BLaER1 (cell line): ENCODE data around the gene PTPRN2.

Source experiments
- H3K27ac ChIP-seq: shearing (Covaris generic); formaldehyde crosslinking; 2 replicates; pipeline ENCODE4 v1.8.1; 2022
- H3K27me3 ChIP-seq: shearing (Covaris generic); formaldehyde crosslinking; 2 replicates; pipeline ENCODE4 v1.8.1; 2022
- H3K36me3 ChIP-seq: shearing (Covaris generic); formaldehyde crosslinking; 2 replicates; pipeline ENCODE4 v1.8.1; 2022
- H3K4me1 ChIP-seq: shearing (Covaris generic); formaldehyde crosslinking; 2 replicates; pipeline ENCODE4 v1.8.1; 2022
- H3K4me2 ChIP-seq: shearing (Covaris generic); formaldehyde crosslinking; 2 replicates; pipeline ENCODE4 v1.8.1; 2022
- H3K4me3 ChIP-seq: shearing (Covaris generic); formaldehyde crosslinking; 2 replicates; pipeline ENCODE4 v1.8.1; 2022
- H3K9ac ChIP-seq: shearing (Covaris generic); formaldehyde crosslinking; 2 replicates; pipeline ENCODE4 v1.8.1; 2022
- H3K9me3 ChIP-seq: shearing (Covaris generic); formaldehyde crosslinking; 2 replicates; pipeline ENCODE4 v1.8.1; 2022
- H4K20me1 ChIP-seq: shearing (Covaris generic); formaldehyde crosslinking; 2 replicates; pipeline ENCODE4 v1.8.1; 2022
- Cebpa-rat ChIP-seq: shearing (Covaris generic); IDR thresholded peaks from 2 replicates; pipeline ENCODE4 v1.8.1; 2022

PTPRN2 gene

GRCh38 chr7:158130023-158130409 is 457.6 kb downstream of the PTPRN2 start:
- peaks cover 21% of the 10 kb centered on the region for H3K9me3 ChIP-seq
- no peak overlapping the region for H3K27ac ChIP-seq
- H3K4me2 ChIP-seq: no peak overlapping the region
- H3K36me3 ChIP-seq: peaks cover 10% of the 10 kb centered on the region; the same call in 1 of the 2 replicates
- no peak for TF ChIP-seq Cebpa-rat
- no peaks in the 10 kb centered on the region for H4K20me1 ChIP-seq
- no peak overlapping the region for H3K9ac ChIP-seq
- no peaks in the 10 kb centered on the region for H3K27me3 ChIP-seq
- no peak overlapping the region for H3K4me3 ChIP-seq
- H3K4me1 ChIP-seq: no peaks in the 10 kb centered on the region

GRCh38 chr7:158129037-158130022 is 458.3 kb downstream of the PTPRN2 start:
- no peaks in the 10 kb centered on the region for H3K4me1 ChIP-seq
- H3K36me3 ChIP-seq: peaks cover 10% of the 10 kb centered on the region; the same call in 1 of the 2 replicates
- peaks cover 28% of the 10 kb centered on the region for H3K9me3 ChIP-seq
- no peak overlapping the region for H3K4me3 ChIP-seq
- H3K27ac ChIP-seq: no peak overlapping the region
- H3K27me3 ChIP-seq: no peaks in the 10 kb centered on the region
- no peak overlapping the region for H3K4me2 ChIP-seq
- H3K9ac ChIP-seq: no peak overlapping the region
- no peaks in the 10 kb centered on the region for H4K20me1 ChIP-seq
- TF ChIP-seq Cebpa-rat: no peak

- Histone ChIP-seq H3K9me3 (peaks cover 36% of the 10 kb centered on the region), H3K4me3 (no peak overlapping the region), H3K27me3 (no peaks in the 10 kb centered on the region), H3K4me2 (no peak overlapping the region), H3K27ac (no peak overlapping the region), H4K20me1 (no peaks in the 10 kb centered on the region), H3K36me3 (peaks cover 8% of the 10 kb centered on the region; the same call in 1 of the 2 replicates), H3K9ac (no peak overlapping the region), H3K4me1 (no peaks in the 10 kb centered on the region)
- TF ChIP-seq Cebpa-rat: no peak
Measured at GRCh38 chr7:158128572-158128971, 459.1 kb downstream of the PTPRN2 start.

GRCh38 chr7:158127241-158127640 is 460.4 kb downstream of the PTPRN2 start:
- Histone ChIP-seq H4K20me1 (no peaks in the 10 kb centered on the region), H3K27me3 (no peaks in the 10 kb centered on the region), H3K9me3 (peaks cover 44% of the 10 kb centered on the region), H3K9ac (no peak overlapping the region), H3K27ac (no peak overlapping the region), H3K36me3 (no peaks in the 10 kb centered on the region), H3K4me3 (no peak overlapping the region), H3K4me1 (no peaks in the 10 kb centered on the region), H3K4me2 (no peak overlapping the region)
- TF ChIP-seq Cebpa-rat: no peak

GRCh38 chr7:158126661-158127060 is 461.0 kb downstream of the PTPRN2 start:
- no peak for TF ChIP-seq Cebpa-rat
- Histone ChIP-seq H3K4me2 (no peak overlapping the region), H3K9me3 (peaks cover 44% of the 10 kb centered on the region), H3K4me3 (no peak overlapping the region), H3K9ac (no peak overlapping the region), H3K4me1 (no peaks in the 10 kb centered on the region), H3K27ac (no peak overlapping the region), H4K20me1 (no peaks in the 10 kb centered on the region), H3K27me3 (no peaks in the 10 kb centered on the region), H3K36me3 (no peaks in the 10 kb centered on the region)

- Histone ChIP-seq H3K4me3 (no peak overlapping the region), H3K27me3 (no peaks in the 10 kb centered on the region), H3K36me3 (no peaks in the 10 kb centered on the region), H3K4me1 (no peaks in the 10 kb centered on the region), H3K9me3 (peaks cover 44% of the 10 kb centered on the region), H3K9ac (no peak overlapping the region), H3K4me2 (no peak overlapping the region), H4K20me1 (no peaks in the 10 kb centered on the region), H3K27ac (no peak overlapping the region)
- no peak for TF ChIP-seq Cebpa-rat
Measured at GRCh38 chr7:158125721-158126120, 461.9 kb downstream of the PTPRN2 start.

- Histone ChIP-seq H4K20me1 (no peaks in the 10 kb centered on the region), H3K4me2 (no peak overlapping the region), H3K9me3 (peaks cover 44% of the 10 kb centered on the region), H3K27ac (no peak overlapping the region), H3K4me1 (no peaks in the 10 kb centered on the region), H3K4me3 (no peak overlapping the region), H3K36me3 (no peaks in the 10 kb centered on the region), H3K27me3 (no peaks in the 10 kb centered on the region), H3K9ac (no peak overlapping the region)
- no peak for TF ChIP-seq Cebpa-rat
Measured at GRCh38 chr7:158125091-158125490, 462.5 kb downstream of the PTPRN2 start.

GRCh38 chr7:158124671-158125079 is 462.9 kb downstream of the PTPRN2 start:
- Histone ChIP-seq H3K27ac (no peak overlapping the region), H3K4me2 (no peak overlapping the region), H3K27me3 (no peaks in the 10 kb centered on the region), H3K9me3 (peaks cover 47% of the 10 kb centered on the region), H3K4me3 (no peak overlapping the region), H4K20me1 (no peaks in the 10 kb centered on the region), H3K9ac (no peak overlapping the region), H3K36me3 (no peaks in the 10 kb centered on the region), H3K4me1 (no peaks in the 10 kb centered on the region)
- TF ChIP-seq Cebpa-rat: no peak

GRCh38 chr7:158123753-158124152 is 463.9 kb downstream of the PTPRN2 start:
- H3K27me3 ChIP-seq: no peaks in the 10 kb centered on the region

GRCh38 chr7:158123214-158123613 is 464.4 kb downstream of the PTPRN2 start:
- Histone ChIP-seq H3K36me3 (no peaks in the 10 kb centered on the region), H3K27me3 (no peaks in the 10 kb centered on the region), H3K27ac (no peak overlapping the region)

More at GRCh38 chr7:158123753-158124152, 463.9 kb downstream of the PTPRN2 start:
- no peak for TF ChIP-seq Cebpa-rat
- no peak overlapping the region for H3K4me3 ChIP-seq
- H3K9me3 ChIP-seq: peaks cover 50% of the 10 kb centered on the region
- H3K36me3 ChIP-seq: no peaks in the 10 kb centered on the region
- H4K20me1 ChIP-seq: no peaks in the 10 kb centered on the region
- no peak overlapping the region for H3K9ac ChIP-seq
- H3K27ac ChIP-seq: no peak overlapping the region
- H3K4me1 ChIP-seq: no peaks in the 10 kb centered on the region
- no peak overlapping the region for H3K4me2 ChIP-seq

More at GRCh38 chr7:158123214-158123613, 464.4 kb downstream of the PTPRN2 start:
- no peaks in the 10 kb centered on the region for H4K20me1 ChIP-seq
- no peak overlapping the region for H3K4me3 ChIP-seq
- H3K4me2 ChIP-seq: no peak overlapping the region
- H3K4me1 ChIP-seq: no peaks in the 10 kb centered on the region
- TF ChIP-seq Cebpa-rat: no peak
- peaks cover 53% of the 10 kb centered on the region for H3K9me3 ChIP-seq
- no peak overlapping the region for H3K9ac ChIP-seq
